Renal cortex interstitium (tissue), 11 donors: Measurements from ENCODE around the gene TEPSIN. TPM values are rescaled to one million over a fixed set of nuclear protein-coding genes. Genes with fewer than 3 reads are reported as not detected.

Experiments used
- DNase-seq, 11 donors: peaks; one replicate each; pipeline ENCODE4 v3.0.0-alpha.2; 2013; ENCODE audit warnings: low read depth in 9 of 11, low spot score in 4 of 11; ENCODE audit errors: extremely low read depth in 1 of 11
- polyA plus RNA-seq, 3 donors: library from polyadenylated mRNA; unstranded; fragments of 120-200 nt; gene quantifications; one replicate each; pipeline ENCODE4 v1.2.1, GENCODE V29; 2013; ENCODE audit not compliant: insufficient read length in 3 of 3

Gene TEPSIN
- polyA plus RNA-seq, 3 donors: 14.3 to 28.4 (median 21.5) TPM

DNA sequence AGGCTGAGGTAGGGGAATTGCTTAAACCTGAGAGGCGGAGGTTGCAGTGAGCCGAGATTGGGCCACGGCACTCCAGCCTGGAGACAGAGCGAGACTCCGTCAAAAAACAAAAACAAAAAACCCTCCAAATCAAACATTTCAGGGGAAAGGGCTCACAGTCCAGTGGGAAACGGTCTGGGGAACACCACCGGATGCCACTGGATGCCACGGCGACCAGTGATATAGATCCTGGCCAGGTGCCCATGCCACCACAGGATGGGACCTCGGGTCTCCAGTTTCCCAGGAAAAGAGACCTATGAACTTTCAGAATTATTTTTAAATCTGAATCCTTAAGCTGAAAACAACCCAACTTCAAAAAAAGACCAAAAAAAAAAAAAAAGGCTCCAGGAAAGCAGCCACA, 28.4 kb downstream of the TEPSIN start:
- no peak for DNase-seq

DNA sequence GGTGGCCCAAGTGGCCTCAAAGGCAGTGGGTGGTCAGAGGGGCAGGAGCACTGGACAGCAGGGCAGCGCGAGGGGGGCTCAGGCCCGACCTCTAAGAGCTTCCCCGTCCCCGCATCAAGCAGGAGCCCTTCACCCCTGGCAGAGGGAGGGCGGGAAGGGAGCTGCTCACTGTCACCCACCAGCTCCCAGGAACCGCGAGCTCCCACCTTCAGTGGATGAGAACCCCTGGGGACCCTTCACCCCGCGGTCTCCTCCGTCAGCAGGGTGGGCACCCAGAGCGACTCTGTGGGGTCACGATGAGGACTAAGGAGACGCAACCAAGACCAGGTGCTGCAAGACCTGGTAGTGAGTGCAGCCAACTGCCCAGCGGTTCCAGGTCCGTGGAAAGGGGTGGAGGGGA, 29.7 kb downstream of the TEPSIN start:
- DNase-seq: no peak

DNA sequence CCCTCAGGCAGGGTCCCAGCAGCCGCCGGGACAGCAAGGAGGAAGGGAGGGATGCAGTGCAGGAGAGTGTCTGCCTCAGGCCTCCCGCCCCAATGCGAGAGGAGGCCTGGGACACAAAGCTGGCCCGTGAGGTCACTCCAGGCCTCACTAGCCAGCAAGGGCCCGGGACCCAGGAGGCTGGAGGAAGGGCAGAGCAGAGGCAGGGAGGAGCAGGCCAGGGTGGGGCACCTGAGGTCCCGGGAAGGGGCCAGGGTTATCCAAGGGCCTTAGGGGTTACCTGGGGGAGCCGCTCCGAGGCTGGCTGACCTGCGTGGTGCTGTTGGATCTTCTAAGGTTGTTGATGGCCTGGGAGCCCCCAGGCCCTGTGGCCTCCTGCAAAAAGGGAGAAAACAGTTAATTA, 30.2 kb downstream of the TEPSIN start:
- no peak for DNase-seq

DNA sequence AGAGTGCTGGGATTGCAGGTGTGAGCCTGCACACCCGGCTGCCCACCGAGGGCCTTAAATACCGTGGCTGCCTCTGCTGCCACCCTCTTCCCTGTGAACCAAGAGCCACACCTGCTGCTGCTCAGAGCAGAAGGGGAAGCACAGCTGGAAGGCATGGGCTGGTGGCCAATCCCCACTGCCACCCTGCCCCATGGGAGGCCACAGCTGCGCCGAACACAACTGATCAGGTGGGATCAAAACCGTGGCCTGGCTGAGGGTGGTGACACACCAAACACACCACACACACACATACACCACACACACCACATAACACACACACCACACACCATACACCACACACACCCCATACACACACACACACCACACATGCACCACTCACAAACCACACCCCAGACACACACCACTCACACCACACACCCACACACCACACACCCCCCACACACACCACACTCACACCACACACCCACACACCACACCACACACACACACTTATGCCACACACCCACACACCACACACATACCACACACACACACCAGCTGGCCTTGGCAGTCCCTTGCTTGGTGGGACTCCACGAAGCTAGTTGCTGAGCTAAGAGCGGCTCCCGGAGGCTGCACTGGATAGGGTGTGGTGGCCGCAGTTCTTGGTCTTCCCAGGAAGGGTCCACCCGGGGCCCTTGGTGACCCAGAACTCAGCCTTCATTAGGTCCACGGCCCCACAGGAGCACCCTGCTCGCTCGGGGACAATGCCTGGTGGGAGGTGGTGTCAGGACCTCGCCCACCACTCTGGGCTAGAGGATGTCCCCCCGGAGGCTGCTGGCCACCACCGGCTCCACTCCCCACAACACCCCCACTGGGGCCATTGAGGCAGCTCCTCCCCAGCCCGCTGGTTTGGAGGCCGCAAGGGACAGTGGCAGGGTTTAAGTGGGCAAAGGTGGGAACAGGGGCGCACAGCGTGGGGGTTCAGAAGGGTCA, 31.0 kb downstream of the TEPSIN start:
- DNase-seq: no peak

DNA sequence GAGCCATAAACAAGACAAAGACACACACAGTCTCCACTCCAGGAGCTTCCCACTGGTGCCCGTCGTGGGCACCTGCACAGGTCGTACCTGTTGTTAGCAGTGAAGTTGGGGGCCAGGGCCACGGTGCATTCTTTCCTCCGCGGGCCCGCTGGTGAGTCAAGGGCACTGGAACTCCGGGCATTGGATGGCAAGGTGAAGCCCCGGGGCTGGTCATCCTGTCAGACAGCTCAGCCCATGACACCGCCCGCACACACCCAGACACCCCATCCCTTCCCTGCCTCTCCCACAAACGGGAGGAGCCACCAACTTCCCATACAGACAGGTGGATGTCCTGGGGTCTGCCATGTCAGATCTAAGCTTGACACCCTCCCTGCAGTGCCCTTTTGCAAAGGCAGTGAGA, 32.2 kb downstream of the TEPSIN start:
- no peak for DNase-seq

DNA sequence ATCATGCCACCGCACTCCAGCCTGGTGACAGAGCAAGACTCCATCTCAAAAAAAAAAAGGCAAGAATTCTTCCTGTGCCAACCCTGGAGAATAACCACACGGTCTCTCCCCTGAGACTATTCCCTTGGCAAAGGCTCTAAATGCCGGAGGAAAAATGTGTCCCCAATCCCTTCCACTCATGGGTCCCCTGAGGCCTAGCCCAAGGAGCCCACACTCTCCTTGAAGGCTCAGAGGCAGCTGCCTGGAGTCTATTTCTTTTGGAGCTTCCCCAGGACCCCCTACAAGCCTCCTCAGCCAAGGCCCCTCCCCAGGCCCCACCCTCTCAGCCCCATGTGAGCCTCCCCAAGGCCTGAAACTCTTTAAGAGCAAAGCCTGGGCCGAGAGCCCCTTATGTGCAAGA, 32.7 kb downstream of the TEPSIN start:
- no peak for DNase-seq

DNA sequence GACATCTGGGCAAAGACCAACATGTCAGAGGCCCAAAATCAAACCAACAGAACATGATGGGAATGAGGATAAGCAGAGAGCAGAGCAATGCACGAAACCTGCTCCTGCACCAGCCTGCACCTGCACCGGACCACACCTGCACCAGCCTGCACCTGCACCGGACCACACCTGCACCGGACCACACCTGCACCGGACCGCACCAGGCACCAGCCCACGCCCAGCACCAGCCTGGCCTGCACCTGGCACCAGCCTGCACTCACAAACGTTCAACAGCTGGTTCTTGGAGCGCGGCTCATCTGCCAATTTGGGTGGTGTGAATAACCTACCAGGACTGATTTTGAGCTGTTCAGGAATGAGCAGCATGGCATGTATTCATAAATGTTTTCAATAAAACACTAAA, 34.3 kb downstream of the TEPSIN start:
- no peak for DNase-seq

DNA sequence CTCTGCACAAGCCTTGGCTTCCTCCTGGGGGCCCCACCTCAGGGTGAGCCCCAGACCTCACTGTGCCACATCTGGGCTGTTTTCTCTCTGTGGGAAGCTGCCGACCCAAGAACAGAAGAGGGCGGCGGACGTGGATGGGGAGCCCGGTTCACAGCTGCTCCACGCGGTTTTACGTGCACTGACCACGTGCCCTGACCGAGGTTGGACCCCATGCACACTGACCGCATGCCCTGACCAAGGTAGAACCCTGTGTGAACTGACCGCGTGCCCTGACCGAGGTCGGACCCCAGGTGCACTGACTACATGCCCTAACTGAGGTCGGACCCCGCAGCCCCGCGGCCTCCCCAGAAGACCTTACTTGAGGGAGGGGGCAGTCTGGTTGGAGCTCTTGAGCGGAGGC, 35.7 kb downstream of the TEPSIN start:
- DNase-seq: no peak

DNA sequence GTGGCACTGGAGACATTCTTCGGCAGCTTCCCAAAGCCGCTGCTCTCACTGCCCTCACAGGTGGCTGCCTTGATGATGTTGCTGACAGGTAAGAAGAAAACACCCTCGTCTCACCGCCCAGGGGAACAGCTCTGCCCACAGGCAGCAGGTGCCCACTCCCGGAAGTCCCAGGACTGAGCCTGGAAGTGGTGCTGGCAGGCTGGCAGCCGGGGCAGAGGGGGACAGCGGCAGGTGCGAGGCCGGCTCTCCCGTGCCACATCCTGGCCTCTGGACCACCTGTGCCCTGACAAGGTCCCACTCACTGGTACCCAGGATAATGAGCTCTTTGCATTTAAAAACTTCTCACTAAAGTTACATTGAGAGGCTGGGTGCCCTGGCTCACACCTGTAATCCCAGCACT, 36.5 kb downstream of the TEPSIN start:
- DNase-seq: no peak

DNA sequence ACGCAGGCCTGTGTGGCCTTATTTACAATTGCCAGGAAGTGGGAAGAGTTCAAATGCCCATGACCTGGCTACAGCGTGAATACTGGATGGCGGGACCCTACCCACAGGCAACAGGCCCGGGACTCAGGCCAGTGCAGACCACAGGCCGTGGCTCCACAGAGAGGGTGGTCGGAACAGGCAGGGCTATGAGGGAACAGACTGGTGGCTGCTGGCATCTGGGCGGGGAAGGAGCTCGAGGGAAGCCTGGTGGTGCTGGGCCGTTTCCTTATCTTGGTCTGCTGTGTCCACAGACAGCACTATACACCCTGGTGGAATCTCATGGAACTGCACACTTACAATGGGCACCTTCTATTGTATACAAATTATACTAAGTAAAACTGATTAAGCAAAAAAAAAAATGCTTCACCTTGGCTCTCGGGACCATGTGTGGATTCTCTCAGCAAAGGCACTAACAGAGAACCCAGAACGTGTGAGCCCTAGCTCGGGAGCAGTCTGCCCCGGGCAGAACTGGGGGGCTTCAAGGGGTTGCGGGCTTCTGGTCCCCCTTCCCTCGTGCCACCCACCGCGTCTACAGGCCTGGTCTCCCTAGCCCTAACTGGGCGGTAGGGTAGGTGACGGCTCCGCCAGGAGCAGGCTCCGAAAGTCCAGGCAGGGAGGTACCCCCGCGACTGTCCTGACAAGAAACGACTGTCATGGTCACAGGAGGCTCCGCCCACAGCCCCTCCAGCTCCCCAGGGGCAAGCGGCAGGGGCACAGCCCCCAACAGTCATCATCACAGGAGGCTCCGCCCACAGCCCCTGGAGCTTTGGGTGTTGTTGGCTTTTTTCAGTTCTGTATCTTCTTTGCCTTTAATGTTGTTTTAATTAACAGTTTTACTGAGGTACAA, 37.9 kb downstream of the TEPSIN start:
- peak in 4 of 11 donors; percentile 17 to 45 (median 34) for DNase-seq

DNA sequence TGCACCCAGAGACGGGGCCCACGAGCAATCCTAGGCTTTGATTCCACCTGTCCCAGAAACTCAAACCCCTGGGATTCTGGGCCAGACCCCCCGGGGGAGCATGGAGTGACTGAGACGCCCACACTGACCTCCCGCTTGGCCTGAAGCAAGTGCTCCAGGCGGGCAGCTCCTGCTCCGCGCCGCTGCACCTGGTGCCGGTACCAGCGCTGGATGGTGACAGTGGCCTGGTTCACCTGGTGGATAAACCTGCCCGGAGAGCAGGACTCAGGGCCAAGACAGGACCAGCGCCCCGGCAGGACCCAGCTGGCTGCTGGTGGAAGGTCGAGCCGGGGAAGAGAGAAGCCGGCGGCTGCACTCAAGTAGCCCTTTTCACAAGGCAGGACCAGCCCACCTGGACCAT, 38.7 kb downstream of the TEPSIN start:
- DNase-seq: no peak

DNA sequence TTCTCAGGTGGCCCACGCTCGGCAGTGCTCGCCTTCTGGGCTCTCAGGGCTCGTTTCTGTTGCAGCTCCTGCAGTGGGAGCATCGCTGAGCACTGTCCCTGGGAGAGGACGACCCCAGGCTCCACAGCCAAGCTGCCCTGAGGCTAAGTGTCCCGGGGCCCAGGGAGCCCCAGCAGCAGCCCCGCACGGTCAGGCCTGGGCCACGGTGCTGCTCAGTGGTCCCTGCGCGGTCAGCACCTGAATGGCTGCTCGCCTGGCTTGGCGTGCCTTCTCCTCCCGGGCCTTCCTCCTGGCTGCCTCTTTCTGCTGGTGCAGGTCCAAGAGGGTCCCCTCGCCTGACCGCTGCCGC, 39.4 kb downstream of the TEPSIN start:
- DNase-seq: no peak

DNA sequence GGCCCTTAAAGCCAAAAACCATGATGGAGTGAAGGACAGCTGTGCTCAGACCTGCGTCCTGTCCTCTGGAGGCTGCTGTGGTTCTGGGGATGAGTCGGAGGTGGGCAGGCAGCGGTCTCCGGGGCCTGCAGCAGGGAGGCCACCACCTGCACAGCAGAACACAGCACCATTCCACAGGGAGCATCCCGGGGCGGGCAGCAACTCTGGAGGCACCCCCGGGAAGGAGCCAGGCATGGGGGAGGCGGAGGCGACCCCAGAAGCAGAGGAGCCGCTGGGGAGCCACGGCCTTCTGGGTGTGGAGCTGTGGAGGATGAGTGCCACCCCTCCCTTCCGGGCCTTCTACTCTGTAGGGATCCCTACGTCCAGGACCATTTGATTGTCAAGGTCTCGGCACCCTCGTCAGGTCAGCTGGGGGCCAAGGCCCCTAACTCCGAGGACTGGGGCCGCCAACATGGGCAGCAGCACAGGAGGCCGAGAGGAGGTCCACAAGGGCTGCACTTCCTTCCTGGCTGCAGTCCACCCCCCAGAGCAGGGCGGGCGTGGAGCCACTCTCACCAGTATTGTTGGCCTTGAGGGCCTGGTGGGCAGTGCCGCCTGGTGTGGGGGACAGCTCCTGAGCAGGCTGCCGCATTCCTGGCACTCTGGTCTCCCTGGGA, 39.9 kb downstream of the TEPSIN start:
- no peak for DNase-seq

DNA sequence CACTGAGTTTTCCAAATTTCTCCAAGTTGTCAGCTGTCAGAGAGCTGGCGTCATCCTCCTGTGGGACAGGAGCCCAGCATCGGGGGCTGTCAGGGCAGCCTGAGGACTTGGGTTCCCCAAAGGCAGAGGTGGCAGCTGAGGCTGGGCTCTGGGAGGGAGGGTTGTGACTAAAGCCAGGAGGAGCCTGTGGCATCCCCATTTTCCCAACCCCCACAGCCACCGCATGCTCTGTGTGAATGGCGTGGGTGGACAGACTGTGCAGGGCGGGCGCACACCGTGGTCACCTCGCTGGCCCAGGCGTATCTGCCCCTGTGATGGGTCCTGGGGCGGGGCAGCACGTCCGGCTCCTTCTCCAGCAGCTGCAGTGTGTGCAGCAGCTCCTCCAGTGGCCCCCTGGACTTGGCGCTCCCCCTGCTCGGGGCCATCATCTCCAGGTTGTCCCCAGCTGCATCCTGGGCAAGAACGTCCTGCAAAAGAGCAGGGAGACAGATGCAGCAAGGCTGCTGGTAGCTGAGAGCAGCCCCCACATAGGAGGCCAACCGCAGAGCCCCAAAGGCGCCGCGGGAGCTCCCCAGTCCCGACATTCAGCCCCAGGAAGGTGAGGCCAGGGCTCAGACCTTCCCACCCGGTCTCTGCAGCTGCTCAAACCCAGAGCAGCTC, 40.9 kb downstream of the TEPSIN start:
- DNase-seq: no peak

DNA sequence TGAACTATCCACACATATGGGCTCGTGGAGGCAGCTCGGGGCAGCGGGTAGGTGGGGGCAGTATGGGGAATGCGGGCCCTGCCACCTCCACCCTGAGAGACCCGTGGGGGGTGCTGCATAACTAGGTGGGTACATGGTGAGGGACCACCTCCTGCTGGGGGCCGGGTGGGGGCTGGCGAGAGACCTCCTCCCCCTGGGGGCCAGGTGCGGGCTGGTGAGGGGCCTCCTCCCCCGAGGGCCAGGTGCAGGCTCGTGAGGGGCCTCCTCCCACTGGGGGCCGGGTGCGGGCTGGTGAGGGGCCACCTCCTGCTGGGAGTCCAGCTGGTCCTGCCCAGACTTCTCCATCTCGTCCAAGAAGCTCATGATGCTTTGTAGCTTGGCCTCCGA, 41.5 kb downstream of the TEPSIN start:
- no peak for DNase-seq

DNA sequence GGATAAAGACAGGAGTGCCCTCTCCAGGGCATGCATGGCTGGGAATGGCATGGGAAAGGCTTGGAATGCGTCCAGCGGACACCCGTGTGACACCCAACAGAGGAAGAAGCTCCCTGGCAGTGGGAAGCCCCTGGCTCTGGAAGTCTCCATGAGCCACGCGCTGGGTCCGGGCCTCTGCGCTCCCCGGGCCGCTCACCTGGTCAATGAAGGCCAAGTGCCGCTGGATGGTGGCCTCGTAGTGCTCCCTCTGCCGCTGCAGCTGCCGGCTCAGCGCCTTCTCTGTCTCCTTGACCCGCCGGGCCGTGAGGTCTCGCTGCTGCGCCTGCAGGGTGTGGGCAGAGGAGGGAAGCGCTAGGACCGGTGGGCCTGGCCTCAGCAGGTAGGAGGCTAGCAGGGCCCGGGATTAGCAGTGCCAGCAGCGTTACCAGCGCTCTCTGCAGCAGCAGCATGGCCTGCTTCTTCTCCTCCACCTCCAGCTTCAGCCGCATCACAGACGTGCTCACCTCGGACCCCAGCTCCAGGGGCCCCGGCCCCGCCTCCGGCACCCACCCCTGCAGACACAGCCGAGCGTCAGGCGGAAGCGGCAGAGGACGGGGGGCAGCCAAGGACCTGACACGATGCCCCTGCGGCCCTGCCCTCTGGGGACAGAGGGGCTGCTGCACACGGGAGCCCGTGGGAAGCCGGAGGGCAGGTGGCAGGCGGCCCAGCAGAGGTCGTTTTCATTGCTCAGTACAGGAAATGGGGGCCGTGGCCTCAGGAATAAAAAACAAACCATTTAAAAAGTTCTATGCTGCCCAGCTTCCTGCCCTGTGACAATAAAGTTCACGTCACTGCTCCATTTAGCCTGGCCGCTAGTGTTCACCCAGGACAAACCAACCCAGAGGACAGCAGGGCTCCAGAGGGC, 42.1 kb downstream of the TEPSIN start:
- no peak for DNase-seq

DNA sequence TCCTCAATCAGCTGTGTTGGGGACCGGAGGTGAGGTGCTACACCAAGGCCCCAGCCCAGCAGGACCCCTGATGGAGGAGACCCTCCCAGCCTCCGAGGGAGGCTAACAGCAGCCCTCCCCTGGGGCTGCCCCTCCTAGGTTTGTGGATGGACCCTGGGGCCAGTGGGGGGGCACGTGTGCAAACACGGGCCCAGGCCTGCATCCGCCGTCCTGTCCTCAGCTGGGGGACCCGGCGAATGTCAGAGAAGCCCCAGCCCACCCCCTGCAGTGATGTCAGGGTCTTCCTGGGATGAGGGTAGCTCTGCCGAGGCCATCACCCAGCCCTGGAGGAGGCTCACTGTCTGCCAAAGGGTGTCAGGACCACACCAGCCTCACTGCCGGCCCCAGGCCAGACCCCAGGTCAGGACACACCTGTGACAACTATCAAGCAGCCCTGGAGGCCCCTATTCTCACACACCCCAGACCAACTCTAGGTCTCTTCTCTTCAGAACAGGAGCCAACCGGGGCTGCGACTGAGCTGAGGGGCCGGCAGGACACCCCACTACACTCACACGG, 42.8 kb downstream of the TEPSIN start:
- no peak for DNase-seq
